ENCODE measurements around the gene POLD3. TPM values are rescaled to one million over a fixed set of nuclear protein-coding genes. Genes with fewer than 3 reads are reported as not detected.

Gene POLD3
- total RNA-seq, 2 donors from 2014 or later = 5.6 to 14.5 TPM

GRCh38 chr11:74687237-74688023 lies 95.0 kb downstream of the POLD3 start:
- peaks cover 6 to 37% of the 10 kb centered on the region in 2 donors for H3K4me1 ChIP-seq (ENCODE audit: control insufficient read depth in 1 of 2, low read depth in 2 of 2)
- no peak for TF ChIP-seq CTCF (IDR thresholded peaks at IDR 0.05)
- no peaks in the 10 kb centered on the region for H3K27me3 ChIP-seq (replicated peaks; ENCODE audit: insufficient read depth)
- H3K27ac ChIP-seq = peak overlapping the region in 1 of 2 donors; percentile 47
- DNase-seq (ENCODE audit: low spot score) (no peak), ATAC-seq (ENCODE audit: insufficient number of reproducible peaks, low FRiP score, low read depth) (no peak)
- H3K9me3 ChIP-seq = no peaks in the 10 kb centered on the region
- no peak overlapping the region for H3K4me3 ChIP-seq
- H3K36me3 ChIP-seq = no peaks in the 10 kb centered on the region

- Histone ChIP-seq H3K4me3 (no peak overlapping the region), H3K36me3 (no peaks in the 10 kb centered on the region), H3K9me3 (no peaks in the 10 kb centered on the region), H3K27me3 (replicated peaks; ENCODE audit: insufficient read depth) (no peaks in the 10 kb centered on the region), H3K4me1 (ENCODE audit: control insufficient read depth in 1 of 2, low read depth in 2 of 2) (peaks cover 0 to 16% of the 10 kb centered on the region in 2 donors), H3K27ac (no peak overlapping the region)
- ATAC-seq (ENCODE audit: insufficient number of reproducible peaks, low FRiP score, low read depth) = no peak
- DNase-seq (ENCODE audit: low spot score) = no peak
- no peak for TF ChIP-seq CTCF (IDR thresholded peaks at IDR 0.05)
Measured at GRCh38 chr11:74689666-74690065, 97.3 kb downstream of the POLD3 start.

GRCh38 chr11:74691755-74692154 lies 99.4 kb downstream of the POLD3 start:
- TF ChIP-seq CTCF (IDR thresholded peaks at IDR 0.05) = no peak
- Histone ChIP-seq H3K27me3 (replicated peaks; ENCODE audit: insufficient read depth) (no peaks in the 10 kb centered on the region), H3K36me3 (no peaks in the 10 kb centered on the region), H3K27ac (no peak overlapping the region), H3K4me1 (ENCODE audit: control insufficient read depth in 1 of 2, low read depth in 2 of 2) (peaks cover 11 to 29% of the 10 kb centered on the region in 2 donors), H3K4me3 (no peak overlapping the region), H3K9me3 (no peaks in the 10 kb centered on the region)
- ATAC-seq (ENCODE audit: insufficient number of reproducible peaks, low FRiP score, low read depth) (no peak), DNase-seq (ENCODE audit: low spot score) (no peak)

Other genes starting within 250 kb of the POLD3 start
- 10 to 100 TPM in 1 of 2 donors, 1 to 10 TPM in 1; 8.9 to 12.4 TPM for gene PGM2L1, start 194.1 kb upstream of the POLD3 start, total RNA-seq
- 1 to 10 TPM; 6.6 to 8.3 TPM for gene KCNE3, start 125.0 kb upstream of the POLD3 start, total RNA-seq
- gene LIPT2, start 98.9 kb upstream of the POLD3 start, total RNA-seq = 10 to 100 TPM in 1 of 2 donors, 1 to 10 TPM in 1; 1.4 to 12.9 TPM
- gene CHRDL2, start 138.8 kb downstream of the POLD3 start, total RNA-seq = 1 to 10 TPM in 1 of 2 donors, not detected in 1; 1.9 TPM
- 10 to 100 TPM; 22.1 to 30.1 TPM for gene RNF169, start 156.3 kb downstream of the POLD3 start, total RNA-seq

Data from thoracic aorta (tissue), 2 donors.